ENCODE data around the gene MAP7.
"Not testable (repeated sequence)": the region's sequence is repeated elsewhere in the genome, so short reads cannot be mapped to it uniquely, and the experiment has no call there.

The MAP7 gene

GRCh38 chr6:136550330-136551071, at the start of gene MAP7:
MAP7 (minus strand) TSS chr6:136550422; CDS start chr6:136550408, 14 bp downstream.
- peak; percentile 26 to 57 for DNase-seq (ENCODE audit: low read depth in 1 of 2, low spot score in 1 of 2)

- DNase-seq (ENCODE audit: low read depth in 1 of 2, low spot score in 1 of 2), result no peak
Observed at GRCh38 chr6:136599329-136600011, 49.2 kb upstream of the MAP7 start.

GRCh38 chr6:136598048-136598447, 47.8 kb upstream of the MAP7 start:
- DNase-seq (ENCODE audit: low read depth in 1 of 2, low spot score in 1 of 2), result no peak

- no peak for DNase-seq (ENCODE audit: low read depth in 1 of 2, low spot score in 1 of 2)
Observed at GRCh38 chr6:136594671-136595070, 44.4 kb upstream of the MAP7 start.

- no peak for DNase-seq (ENCODE audit: low read depth in 1 of 2, low spot score in 1 of 2)
Observed at GRCh38 chr6:136593748-136594490, 43.7 kb upstream of the MAP7 start.

- DNase-seq (ENCODE audit: low read depth in 1 of 2, low spot score in 1 of 2), result no peak
Observed at GRCh38 chr6:136592930-136593673, 42.9 kb upstream of the MAP7 start.

- DNase-seq (ENCODE audit: low read depth in 1 of 2, low spot score in 1 of 2), result no peak
Observed at GRCh38 chr6:136591617-136592016, 41.4 kb upstream of the MAP7 start.

- not testable (repeated sequence) for DNase-seq (ENCODE audit: low read depth in 1 of 2, low spot score in 1 of 2)
Observed at GRCh38 chr6:136590846-136591245, 40.6 kb upstream of the MAP7 start.

GRCh38 chr6:136587527-136587926, 37.3 kb upstream of the MAP7 start:
- no peak for DNase-seq (ENCODE audit: low read depth in 1 of 2, low spot score in 1 of 2)

GRCh38 chr6:136586295-136586694, 36.1 kb upstream of the MAP7 start:
- DNase-seq (ENCODE audit: low read depth in 1 of 2, low spot score in 1 of 2), result no peak

GRCh38 chr6:136585523-136585922, 35.3 kb upstream of the MAP7 start:
- DNase-seq (ENCODE audit: low read depth in 1 of 2, low spot score in 1 of 2), result not testable (repeated sequence)

GRCh38 chr6:136584290-136584689, 34.1 kb upstream of the MAP7 start:
- not testable (repeated sequence) for DNase-seq (ENCODE audit: low read depth in 1 of 2, low spot score in 1 of 2)

- no peak for DNase-seq (ENCODE audit: low read depth in 1 of 2, low spot score in 1 of 2)
Observed at GRCh38 chr6:136582711-136583471, 32.7 kb upstream of the MAP7 start.

- no peak for DNase-seq (ENCODE audit: low read depth in 1 of 2, low spot score in 1 of 2)
Observed at GRCh38 chr6:136579800-136580199, 29.6 kb upstream of the MAP7 start.

- DNase-seq (ENCODE audit: low read depth in 1 of 2, low spot score in 1 of 2), result no peak
Observed at GRCh38 chr6:136576821-136577220, 26.6 kb upstream of the MAP7 start.

- no peak for DNase-seq (ENCODE audit: low read depth in 1 of 2, low spot score in 1 of 2)
Observed at GRCh38 chr6:136571496-136571895, 21.3 kb upstream of the MAP7 start.

- DNase-seq (ENCODE audit: low read depth in 1 of 2, low spot score in 1 of 2), result no peak
Observed at GRCh38 chr6:136571065-136571464, 20.8 kb upstream of the MAP7 start.

- DNase-seq (ENCODE audit: low read depth in 1 of 2, low spot score in 1 of 2), result no peak
Observed at GRCh38 chr6:136568129-136568528, 17.9 kb upstream of the MAP7 start.

GRCh38 chr6:136567688-136568087, 17.5 kb upstream of the MAP7 start:
- DNase-seq (ENCODE audit: low read depth in 1 of 2, low spot score in 1 of 2), result no peak

GRCh38 chr6:136566851-136567250, 16.6 kb upstream of the MAP7 start:
- DNase-seq (ENCODE audit: low read depth in 1 of 2, low spot score in 1 of 2), result no peak
